ENCODE results near the gene THBS1. TPM values are rescaled to one million over a fixed set of nuclear protein-coding genes. Genes with fewer than 3 reads are reported as not detected.

THBS1 gene
- total RNA-seq, 1 donor from 2014 or later, result 67.3 TPM

- DNase-seq (ENCODE audit: low read depth), result no peak
- H3K4me3 ChIP-seq (ENCODE audit: low read depth, low read length), result no peak overlapping the region
- TF ChIP-seq CTCF (IDR thresholded peaks at IDR 0.05; ENCODE audit: insufficient read depth, low read length, poor library complexity, severe bottlenecking), result no peak
- no peaks in the 10 kb centered on the region for H3K36me3 ChIP-seq (ENCODE audit: control insufficient read depth, insufficient read depth, low read length)
- no peaks in the 10 kb centered on the region for H3K27me3 ChIP-seq (ENCODE audit: control insufficient read depth, insufficient read depth, low read length)
These were observed 61.2 kb downstream of the THBS1 start for GRCh38 chr15:39642011-39642640.

- no peak for TF ChIP-seq CTCF (IDR thresholded peaks at IDR 0.05; ENCODE audit: insufficient read depth, low read length, poor library complexity, severe bottlenecking)
- DNase-seq (ENCODE audit: low read depth), result no peak
- Histone ChIP-seq H3K4me3 (ENCODE audit: low read depth, low read length) (no peak overlapping the region), H3K36me3 (ENCODE audit: control insufficient read depth, insufficient read depth, low read length) (no peaks in the 10 kb centered on the region), H3K27me3 (ENCODE audit: control insufficient read depth, insufficient read depth, low read length) (no peaks in the 10 kb centered on the region)
These were observed 62.8 kb downstream of the THBS1 start for GRCh38 chr15:39643727-39644126.

- TF ChIP-seq CTCF (IDR thresholded peaks at IDR 0.05; ENCODE audit: insufficient read depth, low read length, poor library complexity, severe bottlenecking), result no peak
- Histone ChIP-seq H3K27me3 (ENCODE audit: control insufficient read depth, insufficient read depth, low read length) (no peaks in the 10 kb centered on the region), H3K4me3 (ENCODE audit: low read depth, low read length) (no peak overlapping the region), H3K36me3 (ENCODE audit: control insufficient read depth, insufficient read depth, low read length) (no peaks in the 10 kb centered on the region)
- DNase-seq (ENCODE audit: low read depth), result no peak
These were observed 63.3 kb downstream of the THBS1 start for GRCh38 chr15:39644136-39644535.

GRCh38 chr15:39645138-39645975 lies 64.5 kb downstream of the THBS1 start:
- no peak for DNase-seq (ENCODE audit: low read depth)
- no peak for TF ChIP-seq CTCF (IDR thresholded peaks at IDR 0.05; ENCODE audit: insufficient read depth, low read length, poor library complexity, severe bottlenecking)
- no peak overlapping the region for H3K4me3 ChIP-seq (ENCODE audit: low read depth, low read length)
- no peaks in the 10 kb centered on the region for H3K36me3 ChIP-seq (ENCODE audit: control insufficient read depth, insufficient read depth, low read length)
- no peaks in the 10 kb centered on the region for H3K27me3 ChIP-seq (ENCODE audit: control insufficient read depth, insufficient read depth, low read length)

- TF ChIP-seq CTCF (IDR thresholded peaks at IDR 0.05; ENCODE audit: insufficient read depth, low read length, poor library complexity, severe bottlenecking), result no peak
- Histone ChIP-seq H3K4me3 (ENCODE audit: low read depth, low read length) (no peak overlapping the region), H3K36me3 (ENCODE audit: control insufficient read depth, insufficient read depth, low read length) (no peaks in the 10 kb centered on the region), H3K27me3 (ENCODE audit: control insufficient read depth, insufficient read depth, low read length) (no peaks in the 10 kb centered on the region)
- DNase-seq (ENCODE audit: low read depth), result no peak
These were observed 65.0 kb downstream of the THBS1 start for GRCh38 chr15:39645976-39646257.

All from kidney epithelial cell (primary cell).